Stomach (tissue), 4 donors: ENCODE results near the gene LIN52.

Experiments used
- CTCF ChIP-seq, 7 experiments: fragments of 450-650 bp in 4 of 7; fragments of 200-600 bp in 3 of 7; sonication (generic) in 3 of 7; IDR thresholded peaks; one replicate each; pipeline ENCODE4 v1.5.1; 2016 to 2019; ENCODE audit warnings: antibody characterized with exemption in 7 of 7, control low read depth in 2 of 7, mild to moderate bottlenecking in 1 of 7
- POLR2A ChIP-seq, 4 donors: fragments of 450-650 bp; IDR thresholded peaks; one replicate each; pipeline ENCODE4 v1.6.1; 2016; ENCODE audit warnings: antibody characterized with exemption in 4 of 4, control low read depth in 2 of 4, mild to moderate bottlenecking in 1 of 4, moderate library complexity in 1 of 4
- POLR2AphosphoS5 ChIP-seq, 3 donors: sonication (generic); formaldehyde crosslinking; IDR thresholded peaks; one replicate each; pipeline ENCODE4 v1.6.1; 2016; ENCODE audit warnings: antibody characterized with exemption in 3 of 3

DNA sequence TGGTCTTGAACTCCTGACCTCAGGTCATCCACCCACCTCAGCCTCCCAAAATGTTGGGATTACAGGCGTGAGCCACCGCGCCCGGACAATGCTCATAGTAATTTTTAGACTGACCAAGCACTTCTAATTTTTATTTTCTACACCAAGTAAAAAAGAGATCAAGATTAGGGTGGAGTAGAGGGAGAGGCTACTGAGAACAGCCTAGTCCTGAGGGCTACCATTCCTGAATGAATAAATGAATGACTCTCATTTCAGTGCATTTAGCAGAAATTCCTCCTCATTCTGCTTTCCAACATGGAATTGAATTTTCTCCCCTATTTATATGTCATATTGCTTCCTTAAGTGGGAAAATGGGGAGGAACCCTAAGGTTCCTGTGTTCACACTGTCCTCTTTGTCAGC is 39.2 kb upstream of the LIN52 start:
- TF ChIP-seq CTCF (IDR thresholded peaks at IDR 0.05) (no peak), POLR2A (IDR thresholded peaks at IDR 0.05) (no peak), POLR2AphosphoS5 (IDR thresholded peaks at IDR 0.05) (no peak)
